HepG2 (cell line): ENCODE results near the gene TDG. TPM values are rescaled to one million over a fixed set of nuclear protein-coding genes. Genes with fewer than 3 reads are reported as not detected.

Experiments
- FOXK1 ChIP-seq: sonication (generic); formaldehyde crosslinking; IDR thresholded peaks from 2 replicates; pipeline ENCODE4 v1.4.0; 2020; ENCODE audit warnings: low read depth, missing genetic modification reagents, borderline replicate concordance
- GRHL1 ChIP-seq: sonication (generic); formaldehyde crosslinking; conservative IDR thresholded peaks from 2 replicates; pipeline ENCODE4 v1.8.0; 2022; ENCODE audit warnings: missing genetic modification reagents
- HDAC6 ChIP-seq: fragments of 200-600 bp; sonication (generic); IDR thresholded peaks from 2 replicates; pipeline ENCODE4 v1.7.0; 2017; ENCODE audit warnings: mild to moderate bottlenecking, antibody characterized with exemption, low read length, low read depth
- HIVEP1 ChIP-seq: sonication (generic); formaldehyde crosslinking; IDR thresholded peaks from 2 replicates; pipeline ENCODE4 v1.4.0; 2020; ENCODE audit warnings: mild to moderate bottlenecking, missing genetic modification reagents
- HNRNPK ChIP-seq: fragments of 200-400 bp; formaldehyde crosslinking; IDR thresholded peaks from 2 replicates; pipeline ENCODE4 v1.6.1; 2018; ENCODE audit warnings: low read length, low read depth, moderate library complexity, mild to moderate bottlenecking; ENCODE audit not compliant: poor library complexity, severe bottlenecking
- KDM3A ChIP-seq: IDR thresholded peaks from 2 replicates; pipeline ENCODE4 v1.6.1; 2018; ENCODE audit warnings: low read depth, missing compliant biosample characterization
- MYNN ChIP-seq: sonication (generic); formaldehyde crosslinking; IDR thresholded peaks from 2 replicates; pipeline ENCODE4 v1.4.0; 2020; ENCODE audit warnings: mild to moderate bottlenecking, low read depth, missing genetic modification reagents
- NCOA5 ChIP-seq: sonication (generic); formaldehyde crosslinking; IDR thresholded peaks from 2 replicates; pipeline ENCODE4 v1.4.0; 2020; ENCODE audit warnings: missing genetic modification reagents
- SMARCC2 ChIP-seq: fragments of 450-650 bp; IDR thresholded peaks from 2 replicates; pipeline ENCODE4 v1.6.1; 2017; ENCODE audit warnings: antibody characterized with exemption, mild to moderate bottlenecking
- SRSF4 ChIP-seq: fragments of 200-400 bp; formaldehyde crosslinking; IDR thresholded peaks from one replicate; pipeline ENCODE4 v1.6.1; 2018; ENCODE audit warnings: mild to moderate bottlenecking, low read depth, low read length, moderate library complexity; ENCODE audit not compliant: poor library complexity, severe bottlenecking
- THAP8 ChIP-seq: sonication (generic); formaldehyde crosslinking; IDR thresholded peaks from 2 replicates; pipeline ENCODE4 v1.5.1; 2020; ENCODE audit warnings: missing genetic modification reagents, mild to moderate bottlenecking, borderline replicate concordance
- TP53 ChIP-seq: sonication (generic); formaldehyde crosslinking; conservative IDR thresholded peaks from 2 replicates; pipeline ENCODE4 v1.4.0; 2020; ENCODE audit warnings: missing genetic modification reagents
- ZNF180 ChIP-seq: sonication (generic); formaldehyde crosslinking; IDR thresholded peaks from 2 replicates; pipeline ENCODE4 v1.4.0; 2020; ENCODE audit warnings: low read depth, missing genetic modification reagents, borderline replicate concordance
- ZNF234 ChIP-seq: sonication (generic); formaldehyde crosslinking; conservative IDR thresholded peaks from 2 replicates; pipeline ENCODE4 v1.5.1; 2020; ENCODE audit warnings: mild to moderate bottlenecking, missing genetic modification reagents
- ZNF276 ChIP-seq: sonication (generic); formaldehyde crosslinking; IDR thresholded peaks from 2 replicates; pipeline ENCODE4 v1.4.0; 2020; ENCODE audit warnings: mild to moderate bottlenecking, low read depth, missing genetic modification reagents
- ZNF501 ChIP-seq: sonication (generic); formaldehyde crosslinking; IDR thresholded peaks from 2 replicates; pipeline ENCODE4 v1.5.1; 2020; ENCODE audit warnings: mild to moderate bottlenecking, moderate library complexity, missing genetic modification reagents
- ZNF597 ChIP-seq: sonication (generic); formaldehyde crosslinking; IDR thresholded peaks from 2 replicates; pipeline ENCODE4 v1.5.0; 2020; ENCODE audit warnings: missing genetic modification reagents
- ZNF776 ChIP-seq: sonication (generic); formaldehyde crosslinking; IDR thresholded peaks from 2 replicates; pipeline ENCODE4 v1.4.0; 2020; ENCODE audit warnings: mild to moderate bottlenecking, missing genetic modification reagents
- ZNF800 ChIP-seq: sonication (generic); formaldehyde crosslinking; IDR thresholded peaks from 2 replicates; pipeline ENCODE4 v1.4.0; 2020; ENCODE audit warnings: missing genetic modification reagents
- ZNF839 ChIP-seq: sonication (generic); formaldehyde crosslinking; IDR thresholded peaks from 2 replicates; pipeline ENCODE4 v1.4.0; 2020; ENCODE audit warnings: missing genetic modification reagents, mild to moderate bottlenecking, borderline replicate concordance
- polyA plus RNA-seq, 8 experiments: library from polyadenylated mRNA; depleted of rRNA in 3 of 8; stranded (reverse) in 7 of 8; unstranded in 1 of 8; fragments of >200 nt; fragmentation: Illumina TruSeq in 4 of 8; extraction: Trizol in 4 of 8; gene quantifications; 2 replicates each; pipeline versions ENCODE4 v1.2.1 to v1.2.3, GENCODE V29; 2011 to 2016; ENCODE audit warnings: low read depth in 4 of 8, missing spikeins in 1 of 8, mixed read lengths in 1 of 8; ENCODE audit not compliant: insufficient read depth in 1 of 8
- total RNA-seq, 5 experiments: library from RNA; depleted of rRNA; stranded (reverse); fragments of >200 nt; fragmentation: Illumina TruSeq; extraction: Trizol; gene quantifications; 2 replicates each; pipeline ENCODE4 v1.2.3, GENCODE V29; 2016; ENCODE audit warnings: low read depth in 1 of 5

The TDG gene
- total and polyA plus RNA-seq, 2 of the 13 experiments (the other 11 are each of a cell fraction or from before 2014, with no cell fraction given): 14.2 to 19.5 TPM

GRCh38 chr12:103965590-103966504 is at the start of gene TDG (continued):
- no peak for TF ChIP-seq GRHL1 (CRISPR knock-in tag)
- TF ChIP-seq SRSF4: no peak
- no peak for TF ChIP-seq HDAC6
- TF ChIP-seq ZNF234: no peak
- peak; percentile 85 for TF ChIP-seq HIVEP1 (CRISPR knock-in tag)
- TF ChIP-seq ZNF597 (CRISPR knock-in tag): no peak
- TF ChIP-seq ZNF180 (CRISPR knock-in tag): no peak
- TF ChIP-seq ZNF800 (CRISPR knock-in tag): peak; percentile 91
- TF ChIP-seq HNRNPK: peak; percentile 34
- TF ChIP-seq KDM3A (CRISPR knock-in tag): peak; percentile 54; the same call in 1 of the 2 replicates
- peak; percentile 97 for TF ChIP-seq ZNF501
- no peak for TF ChIP-seq MYNN (CRISPR knock-in tag)
- TF ChIP-seq SMARCC2: no peak
- 0 out of 2 replicates have a peak, but pooled peaks have one; percentile 79 for TF ChIP-seq ZNF776 (CRISPR knock-in tag)
- TF ChIP-seq TP53: no peak; the same call in 1 of the 2 replicates
- TF ChIP-seq ZNF276 (CRISPR knock-in tag): no peak
- peak; percentile 92; the same call in 1 of the 2 replicates for TF ChIP-seq ZNF839
- peak; percentile 60; the same call in 1 of the 2 replicates for TF ChIP-seq FOXK1 (CRISPR knock-in tag)
- TF ChIP-seq THAP8 (CRISPR knock-in tag): no peak
- no peak; the same call in 1 of the 2 replicates for TF ChIP-seq NCOA5 (CRISPR knock-in tag)
